GM19043 (cell line): ENCODE results near the gene LYL1.
A peak's percentile ranks its signal among the peaks of the same experiment; 100 is the strongest.

ENCODE experiments used
- ATAC-seq: cut with Tn5 transposase; IDR thresholded peaks from one replicate; pipeline ENCODE4 v1.9.1; 2021; ENCODE audit warnings: low read depth; ENCODE audit not compliant: unreplicated experiment

LYL1 gene

DNA sequence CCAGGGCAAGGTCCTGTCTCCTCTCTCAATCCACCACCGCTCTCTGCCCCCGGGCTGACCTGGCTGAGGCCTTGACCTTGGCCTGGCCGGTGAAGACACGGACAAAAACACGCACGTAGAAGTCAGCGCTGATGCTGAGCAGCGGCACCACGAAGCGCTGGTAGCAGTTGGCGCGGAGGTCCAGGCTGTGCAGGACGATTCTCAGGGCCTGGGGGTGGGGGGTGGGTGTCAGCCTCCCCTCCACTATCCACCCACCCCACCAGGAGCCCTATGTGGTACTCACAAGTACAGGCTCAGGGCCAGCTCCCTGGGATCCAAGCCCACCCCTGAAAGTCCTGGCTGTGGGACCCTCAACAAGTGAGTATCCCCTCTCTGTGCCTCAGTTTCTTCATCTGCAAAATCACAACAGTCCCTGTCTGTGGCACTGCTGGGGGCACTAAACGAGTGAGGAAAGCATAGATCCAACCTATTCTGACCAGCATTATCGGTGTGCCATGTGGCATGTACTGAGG is 7.5 kb upstream of the LYL1 start:
- ATAC-seq, result no peak

DNA sequence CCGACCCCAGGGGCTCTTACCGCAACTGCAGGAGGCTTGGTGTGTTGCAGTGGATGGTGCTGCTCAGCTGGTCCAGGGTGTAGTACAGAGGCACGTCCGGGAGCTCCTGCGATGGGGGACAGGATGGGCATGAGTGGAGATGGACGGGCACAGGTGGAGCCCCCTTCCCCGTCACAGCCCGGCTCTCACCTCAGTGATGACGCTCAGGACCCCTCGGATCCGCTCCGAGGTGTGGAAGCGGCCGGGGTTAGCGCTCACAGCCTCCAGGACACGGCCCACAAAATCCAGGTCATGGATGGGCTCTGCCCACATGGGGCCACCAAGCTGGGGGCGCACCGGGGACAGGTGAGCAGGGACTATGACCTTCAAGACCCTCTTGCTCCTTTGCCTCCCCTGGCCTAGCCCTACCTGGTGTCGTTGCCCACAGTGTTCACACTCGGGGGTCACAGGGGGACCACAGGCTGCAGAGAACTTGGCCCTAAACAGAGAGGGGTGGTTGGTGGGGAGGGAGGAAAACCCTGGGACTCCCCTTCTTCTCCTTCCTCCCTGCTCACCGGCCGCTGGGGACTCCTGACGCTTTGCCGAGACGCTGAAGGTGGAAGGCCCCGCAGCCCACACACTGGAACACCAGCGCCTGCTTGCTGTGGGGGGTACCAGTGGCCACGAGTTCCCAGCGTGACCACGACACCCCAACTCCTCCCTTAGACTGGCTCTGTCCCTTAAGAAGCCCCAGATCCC is 6.9 kb upstream of the LYL1 start:
- no peak for ATAC-seq

DNA sequence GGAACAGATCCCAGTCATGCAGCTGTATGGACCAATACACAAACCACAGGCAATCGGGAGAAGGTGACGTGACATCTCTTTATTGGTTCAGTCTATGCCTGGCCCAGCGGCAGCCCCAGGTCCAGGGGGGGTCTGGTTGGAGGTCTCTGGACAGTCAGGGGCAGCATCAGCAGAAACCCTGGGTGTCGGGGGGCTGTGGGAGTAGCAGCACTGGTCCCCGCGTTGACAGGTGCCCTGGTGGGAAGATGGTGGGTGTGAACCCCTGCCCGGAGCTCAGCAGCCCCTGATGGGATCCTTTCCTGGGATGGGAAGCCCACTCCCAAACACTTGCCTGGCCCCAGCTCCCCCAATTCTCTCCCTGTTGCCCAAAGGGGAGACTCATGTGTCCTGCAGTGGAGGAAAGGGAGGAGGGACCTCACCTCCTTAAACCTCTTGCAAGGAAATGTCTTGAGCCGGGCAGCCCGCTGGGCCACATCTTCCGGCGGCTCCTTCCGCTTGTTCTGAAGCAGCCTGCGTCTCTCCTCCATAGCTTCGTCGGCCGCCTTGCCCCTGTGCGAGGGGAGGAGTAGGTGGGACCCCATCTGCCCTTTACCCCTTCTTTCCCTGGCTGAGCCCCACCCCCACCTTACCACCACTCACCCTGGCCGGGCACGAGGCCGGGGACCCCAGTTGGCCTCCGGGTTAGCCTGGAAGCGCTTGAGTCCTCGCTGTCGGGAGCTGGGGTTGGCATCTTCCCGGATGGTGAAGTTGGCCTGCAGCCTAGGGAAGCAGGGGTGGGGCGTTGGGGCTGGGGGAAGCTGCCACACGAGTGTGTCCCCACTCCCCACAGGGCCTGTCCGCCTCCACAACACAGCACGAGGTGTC is 2.4 kb upstream of the LYL1 start:
- ATAC-seq, result no peak

DNA sequence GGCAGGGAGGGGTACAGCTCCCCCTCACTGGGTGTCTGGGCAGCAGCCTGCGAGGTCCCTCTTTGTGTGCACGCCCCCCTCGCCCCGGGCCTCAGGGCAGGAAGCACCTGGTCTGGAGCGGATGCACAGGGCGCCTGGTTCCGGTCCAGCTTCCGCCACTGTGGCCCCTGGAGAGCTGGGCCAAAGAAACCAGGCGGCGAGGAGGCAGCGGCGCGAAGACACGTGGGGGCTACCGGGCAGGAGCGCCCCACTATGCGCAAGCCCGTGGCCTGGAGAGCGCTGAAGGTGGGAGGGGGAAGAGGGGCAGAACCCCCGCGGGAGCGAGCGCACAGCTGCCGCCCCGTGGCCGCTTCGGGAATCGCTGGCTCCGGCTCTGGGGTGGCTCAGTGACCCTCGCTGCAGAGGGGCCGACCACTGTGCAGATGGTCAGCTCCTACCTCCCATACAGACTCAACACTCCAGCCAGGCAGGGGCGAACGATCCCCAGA is 1.7 kb upstream of the LYL1 start:
- peak; percentile 37 for ATAC-seq

DNA sequence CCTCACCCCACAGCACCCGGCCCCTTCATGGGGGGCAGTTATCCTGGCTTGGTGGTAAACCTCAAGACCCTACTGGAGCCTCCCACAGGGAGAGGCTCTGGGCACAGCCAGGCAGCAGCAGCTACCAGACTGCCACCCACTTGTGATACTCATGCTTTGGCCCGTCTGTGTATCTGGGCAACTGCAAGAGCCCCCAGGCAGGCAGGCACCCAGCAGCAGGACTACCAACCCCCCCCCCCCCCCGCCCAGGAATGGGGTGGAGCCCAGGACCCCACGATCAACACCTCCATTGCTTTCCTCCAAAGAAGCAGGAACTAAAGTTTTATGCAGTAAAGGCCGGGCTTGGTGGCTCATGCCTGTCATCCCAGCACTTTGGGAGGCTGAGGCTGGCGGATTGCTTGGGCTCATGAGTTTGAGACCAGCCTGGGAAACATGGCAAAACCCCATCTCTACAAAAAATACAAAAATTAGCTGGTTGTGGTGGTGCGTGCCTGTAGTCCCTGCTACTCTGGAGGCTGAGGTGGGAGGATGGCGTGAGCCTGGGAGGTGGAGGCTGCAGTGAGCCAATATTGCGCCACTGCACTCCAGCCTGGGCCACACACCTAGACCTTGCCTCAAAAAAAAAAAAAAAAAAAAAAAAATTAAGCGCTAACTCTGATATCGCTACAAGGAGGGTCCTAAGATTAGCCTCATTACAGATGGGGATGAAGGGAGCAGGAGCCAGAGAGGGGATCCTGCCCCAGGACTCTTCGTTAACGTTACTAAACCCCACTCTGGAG is 1.1 kb upstream of the LYL1 start:
- no peak for ATAC-seq

DNA sequence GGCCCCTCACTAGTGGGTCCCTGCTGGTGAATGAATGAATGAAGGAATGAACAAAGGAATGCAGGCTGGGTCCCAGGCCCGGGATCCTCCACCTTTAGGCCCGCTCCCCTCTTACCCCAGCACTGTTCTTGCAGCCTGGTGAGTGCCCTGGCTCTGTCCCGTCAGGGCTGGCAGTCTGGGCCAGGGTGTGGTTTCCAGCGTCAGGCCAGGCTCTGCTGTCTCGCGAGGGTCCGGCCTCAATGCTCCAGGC is 317 bp downstream of the LYL1 start:
- ATAC-seq, result no peak

DNA sequence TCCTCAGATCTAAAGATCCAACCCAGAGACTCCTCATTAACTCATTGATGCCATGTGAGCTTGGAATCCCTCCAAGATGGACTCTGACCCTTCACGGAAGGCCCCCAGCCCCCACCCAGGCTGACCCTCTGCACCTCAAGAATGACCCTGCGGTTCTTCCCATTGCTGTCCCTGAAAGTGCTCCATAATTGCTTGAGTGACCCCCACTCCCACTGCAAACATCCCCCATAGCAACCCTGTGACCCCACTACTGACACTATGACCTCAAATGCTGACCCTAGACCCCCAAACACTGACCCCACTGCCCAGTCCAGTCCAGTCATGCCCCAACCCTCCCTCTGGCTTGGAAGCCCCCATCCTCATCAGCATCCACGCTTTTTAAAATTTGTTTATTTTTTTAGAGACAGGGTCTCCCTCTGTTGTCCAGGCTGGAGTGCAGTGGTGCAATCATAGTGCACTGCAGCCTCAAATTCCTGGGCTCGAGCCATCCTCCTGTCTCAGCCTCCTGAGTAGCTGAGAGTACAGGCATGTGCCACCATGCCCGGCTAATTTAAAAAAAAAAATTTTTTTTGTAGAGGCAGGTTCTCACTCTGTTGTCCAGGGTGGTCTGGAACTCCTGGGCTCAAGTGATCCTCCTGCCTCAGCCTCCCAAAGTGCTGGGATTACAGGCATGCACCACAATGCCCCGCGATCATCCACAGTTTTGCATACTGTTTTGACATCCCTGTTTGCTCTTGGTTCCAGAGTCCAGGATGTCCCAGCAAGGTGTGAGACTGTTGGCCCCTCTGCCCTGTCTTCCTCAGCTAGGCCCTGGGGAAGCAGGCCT is 855 bp downstream of the LYL1 start:
- no peak for ATAC-seq

DNA sequence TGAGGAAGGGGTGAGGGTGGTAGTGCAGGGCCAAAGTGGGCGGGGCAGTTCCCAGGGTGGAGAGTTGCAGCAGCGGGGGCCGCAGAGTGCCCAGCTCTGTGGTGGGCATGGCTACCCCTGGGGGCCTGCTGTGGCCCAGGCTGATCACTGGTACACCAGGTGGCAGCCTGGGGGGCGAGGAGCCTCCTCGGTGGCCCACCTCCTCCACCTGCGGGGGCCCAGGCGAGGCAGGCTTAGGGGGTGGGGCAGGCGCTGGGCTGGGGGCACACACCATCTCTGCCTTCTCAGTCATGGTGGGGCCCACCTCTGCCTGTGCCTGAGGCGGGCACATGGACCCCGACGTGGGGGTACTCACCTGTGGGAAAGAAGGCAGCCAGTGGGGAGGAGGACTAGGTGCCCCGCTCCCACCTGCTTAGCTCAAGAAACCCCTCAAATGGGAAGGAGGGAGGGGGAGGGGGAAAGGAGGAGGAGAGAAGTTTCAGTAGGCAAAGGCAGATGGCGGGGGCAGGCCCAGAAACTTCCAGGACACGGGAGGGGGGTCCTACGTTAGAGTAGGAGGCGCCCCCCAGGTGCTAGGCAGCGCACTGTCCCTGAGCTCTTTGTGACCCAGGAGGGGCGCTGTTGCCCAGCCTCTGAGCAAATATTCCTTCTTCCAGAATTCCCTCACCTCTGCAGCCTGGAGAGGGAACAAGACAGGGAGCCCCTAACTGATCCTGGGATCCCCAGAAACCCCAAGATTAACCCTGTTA is 1.6 kb downstream of the LYL1 start:
- no peak for ATAC-seq

DNA sequence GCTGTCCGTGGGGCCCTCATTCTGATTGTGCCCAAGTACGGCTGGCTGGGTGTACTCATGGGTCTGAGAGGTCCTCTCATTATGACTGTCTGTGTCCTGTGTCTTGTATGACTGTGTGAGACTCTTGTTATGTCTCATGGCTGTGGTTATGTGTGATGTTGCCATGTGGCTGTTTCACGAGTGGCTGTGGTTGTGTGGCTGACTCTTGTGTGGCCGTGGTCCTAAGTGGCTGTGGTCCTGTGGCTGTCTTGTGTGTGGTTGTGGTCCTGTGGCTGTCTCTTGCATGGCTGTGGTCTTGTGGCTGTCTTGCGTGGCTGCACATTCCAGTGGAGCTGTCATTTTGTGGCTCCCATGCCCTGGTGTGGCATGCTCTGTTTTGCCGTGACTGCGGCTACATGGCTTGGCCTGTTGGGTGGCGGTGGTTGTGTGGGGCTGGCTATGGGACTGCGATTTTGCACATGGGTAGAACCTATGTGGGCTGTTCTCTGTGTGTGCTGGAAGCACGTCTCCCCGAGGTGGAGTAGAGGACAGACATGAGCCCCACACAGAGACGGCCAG is 2.5 kb downstream of the LYL1 start:
- no peak for ATAC-seq

DNA sequence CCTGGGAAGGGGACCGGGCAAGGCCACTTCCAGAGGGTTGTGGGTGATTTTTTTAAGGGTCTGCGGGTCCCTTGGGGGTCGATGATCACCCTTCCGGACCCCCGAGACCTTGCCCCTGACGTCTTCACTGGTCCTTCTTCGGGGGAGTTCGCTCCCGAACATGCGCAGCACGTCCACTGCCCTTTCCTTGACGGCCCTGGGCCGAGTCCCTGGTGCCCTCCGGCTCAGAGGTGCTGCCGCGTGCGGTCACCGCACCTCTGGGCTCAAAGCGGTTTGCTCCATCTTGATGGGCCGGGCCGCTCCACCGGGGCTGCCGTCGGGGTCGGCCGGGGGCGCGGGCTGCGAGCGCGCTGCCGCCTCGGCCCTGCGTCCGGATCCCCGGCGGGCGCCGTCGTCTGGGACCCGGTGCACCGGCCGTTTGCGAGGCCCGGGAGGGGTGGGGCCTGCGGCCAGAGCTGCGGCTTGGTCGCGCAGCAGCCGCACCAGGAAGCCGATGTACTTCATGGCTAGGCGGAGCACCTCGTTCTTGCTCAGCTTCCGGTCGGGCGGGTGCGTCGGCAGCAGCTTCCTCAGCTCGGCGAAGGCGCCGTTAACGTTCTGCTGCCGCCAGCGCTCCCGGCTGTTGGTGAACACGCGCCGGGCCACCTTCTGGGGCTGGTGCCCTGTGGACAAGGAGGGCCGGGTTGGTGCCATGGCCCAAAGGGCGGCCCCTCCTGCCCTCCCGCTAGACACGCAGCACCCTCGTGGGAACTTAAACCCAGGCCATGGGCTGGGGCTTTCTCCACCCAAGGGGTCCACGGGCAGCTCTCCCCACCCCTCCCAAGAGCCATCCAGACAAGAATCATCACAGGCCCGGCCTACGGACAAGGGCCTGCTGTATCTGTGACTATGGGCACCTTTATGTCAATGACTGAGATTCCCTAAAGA is 3.3 kb downstream of the LYL1 start:
- ATAC-seq, result no peak

DNA sequence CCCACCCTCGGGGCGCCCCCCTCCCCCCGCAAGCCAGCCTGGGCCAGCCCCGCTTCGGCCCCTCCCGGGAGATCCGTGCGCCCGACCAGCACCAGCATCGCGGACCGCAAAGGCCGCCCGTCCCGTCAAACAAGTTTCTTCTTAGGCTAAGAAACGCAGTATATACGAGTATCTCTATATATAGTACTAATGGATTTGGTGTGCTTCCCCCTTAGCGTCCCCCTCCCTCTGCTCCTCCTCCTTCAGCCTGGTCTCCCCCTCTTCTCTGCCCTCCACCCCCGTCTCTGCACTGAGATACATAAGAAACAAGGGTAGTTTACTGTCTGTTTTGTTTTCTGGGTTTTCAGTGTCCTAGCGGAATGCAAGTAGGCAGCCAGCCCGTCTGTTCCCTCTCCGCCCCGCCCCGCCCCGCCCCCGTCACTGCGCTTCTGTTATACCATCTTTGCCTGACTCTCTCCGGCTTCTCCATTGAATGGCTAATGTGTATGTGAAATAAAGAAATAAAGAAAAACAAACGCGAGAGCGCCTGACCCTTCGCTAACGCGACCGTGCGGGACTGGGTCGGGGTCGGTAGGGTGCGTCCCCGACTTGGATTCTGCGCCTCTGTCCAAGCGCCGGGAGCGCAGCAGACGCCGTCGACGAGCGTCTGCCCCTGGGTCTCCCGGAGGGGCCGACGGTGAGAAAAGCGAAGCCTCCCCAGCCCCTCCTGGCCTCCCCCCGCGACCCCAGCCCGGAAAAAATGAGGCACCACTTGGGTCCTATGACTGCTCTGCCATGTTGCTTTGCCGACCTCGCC is 4.2 kb downstream of the LYL1 start:
- no peak for ATAC-seq

DNA sequence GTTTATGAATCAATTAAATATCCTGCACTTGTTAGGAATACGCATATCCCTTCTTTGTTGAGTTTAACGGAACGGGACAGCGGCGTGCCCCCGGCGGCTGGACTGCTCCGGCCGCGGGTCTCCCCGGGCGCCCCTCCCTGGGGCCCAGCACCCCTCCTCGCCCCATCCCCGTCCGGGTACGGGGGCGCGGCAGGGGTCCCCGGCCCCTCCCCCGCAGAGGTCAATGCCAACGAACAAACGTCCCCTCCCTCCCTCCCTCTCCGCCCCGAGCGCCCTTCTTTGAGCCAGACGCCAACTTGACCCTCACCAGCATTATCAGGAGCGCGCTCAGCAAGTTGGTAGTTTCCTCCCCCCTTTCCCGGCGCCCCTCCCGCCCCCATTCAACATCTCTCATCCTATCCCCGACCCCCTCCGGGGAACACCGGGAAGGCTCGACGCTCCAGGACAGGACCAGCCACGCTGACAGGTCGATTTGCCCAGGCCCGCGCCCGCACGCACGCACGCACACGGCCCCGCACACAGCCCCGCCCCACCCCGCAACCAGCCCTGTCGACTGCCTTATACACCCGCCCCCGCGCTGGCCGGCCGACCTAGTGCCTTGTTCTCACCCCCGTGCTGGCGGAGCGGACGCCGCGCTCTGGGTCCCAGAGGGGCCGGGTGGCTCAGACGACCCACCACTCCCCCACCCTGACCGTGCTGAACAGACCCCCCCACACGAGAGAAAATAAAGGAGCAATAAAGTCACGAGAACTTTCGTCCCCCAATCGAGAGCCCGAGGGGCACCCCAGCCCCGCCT is 5.0 kb downstream of the LYL1 start:
- ATAC-seq, result no peak

DNA sequence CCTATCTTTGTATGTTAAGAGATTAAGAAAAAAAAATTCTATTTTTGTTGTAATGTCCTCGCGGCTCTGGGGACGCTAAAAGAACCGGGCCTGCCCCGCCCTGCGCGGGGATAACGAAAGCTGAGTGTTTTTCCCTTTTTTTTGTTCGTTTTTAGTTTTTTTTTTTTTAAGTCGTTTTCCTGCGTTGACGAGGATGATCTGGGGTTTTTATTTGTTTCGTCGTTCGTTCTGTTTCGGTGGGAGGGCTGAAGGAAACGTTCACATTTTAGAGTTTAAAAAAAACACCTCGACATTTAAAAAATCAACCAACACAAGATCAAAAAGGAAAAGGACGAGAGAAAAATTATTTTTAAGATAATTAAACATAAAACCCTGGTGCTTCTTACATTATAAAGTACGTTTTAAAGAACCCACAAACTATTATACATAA is 5.6 kb downstream of the LYL1 start:
- no peak for ATAC-seq

DNA sequence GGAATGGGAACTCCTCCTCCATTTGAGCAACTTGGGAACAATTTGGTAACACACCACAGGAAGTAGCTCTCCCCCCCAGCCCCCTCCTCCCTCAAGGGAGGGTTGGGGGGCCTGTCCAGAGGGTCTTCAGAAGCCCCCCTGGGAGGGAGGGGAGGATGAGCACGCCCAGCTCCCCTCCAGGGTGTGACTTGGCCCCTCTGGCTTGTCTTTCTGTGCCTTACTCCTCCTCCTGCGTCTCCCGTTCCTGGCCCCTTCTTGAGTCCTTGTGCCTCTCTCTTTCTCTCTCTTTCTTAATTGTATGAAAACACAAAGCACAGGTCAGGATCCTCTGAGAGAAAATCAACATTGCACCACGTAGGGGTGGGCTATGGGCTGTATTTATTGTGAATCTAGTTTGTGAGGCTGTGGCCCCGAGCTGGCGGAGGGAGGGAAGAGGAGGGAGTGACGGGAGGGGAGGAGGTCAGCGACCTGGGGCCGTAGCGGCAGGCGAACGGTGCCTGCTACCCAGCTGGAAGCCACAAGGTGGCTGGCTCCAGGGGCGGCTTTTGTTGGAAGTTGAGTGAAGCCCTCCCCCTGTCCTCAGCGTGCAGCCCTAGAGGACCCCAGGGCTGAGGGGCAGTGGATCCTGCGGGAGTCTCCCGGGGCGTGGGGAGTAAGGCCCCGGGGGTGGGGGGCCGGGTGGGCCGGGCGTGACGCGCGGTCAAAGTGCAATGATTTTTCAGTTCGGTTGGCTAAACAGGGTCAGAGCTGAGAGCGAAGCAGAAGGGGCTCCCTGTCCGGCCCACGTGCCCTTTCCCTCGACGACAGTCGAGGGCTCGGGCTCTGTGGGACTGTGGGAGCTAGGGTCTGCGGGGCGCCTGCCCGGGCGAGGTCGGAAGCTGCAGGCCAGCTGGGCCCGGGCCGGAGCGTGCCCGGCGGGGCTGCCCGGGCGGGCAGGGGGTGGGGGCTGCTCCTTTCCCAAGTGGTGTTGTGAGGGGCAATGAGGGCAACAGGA is 6.4 kb downstream of the LYL1 start:
- no peak for ATAC-seq

DNA sequence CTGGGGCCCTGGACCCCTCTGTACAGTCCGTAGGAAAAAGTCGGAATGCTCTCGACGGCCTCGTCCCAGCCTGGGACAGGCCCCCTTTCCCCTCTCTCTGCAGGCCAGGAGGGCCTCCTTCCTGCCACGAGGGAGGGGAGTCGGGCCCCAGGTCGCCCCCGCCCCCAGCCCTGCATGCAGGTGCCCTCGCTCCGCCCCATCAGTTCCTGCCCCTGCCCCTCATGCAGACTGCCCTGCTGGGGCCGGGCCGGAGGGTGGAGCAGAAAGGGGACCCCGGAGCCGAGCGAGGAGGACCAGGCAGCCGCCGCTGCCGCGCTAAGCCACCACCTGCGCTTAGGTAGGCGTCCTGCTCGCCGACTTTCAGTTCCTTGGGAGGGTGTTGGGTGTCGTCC is 7.3 kb downstream of the LYL1 start:
- ATAC-seq, result no peak
